ES-I3 (cell line): ENCODE results near the gene DLG2.

Experiments
- H3K36me3 ChIP-seq: 2 replicates; pipeline ENCODE4 v1.6.1; 2013; ENCODE audit warnings: mild to moderate bottlenecking, low read length, control low read depth, moderate library complexity; ENCODE audit not compliant: insufficient read depth
- H3K4me1 ChIP-seq: 2 replicates; pipeline ENCODE4 v1.6.1; 2013; ENCODE audit warnings: mild to moderate bottlenecking, control low read depth, low read length; ENCODE audit not compliant: insufficient read depth
- H3K9ac ChIP-seq: 2 replicates; pipeline ENCODE4 v1.6.1; 2013; ENCODE audit warnings: low read depth, mild to moderate bottlenecking, low read length, moderate library complexity
- H3K9me3 ChIP-seq: 2 replicates; pipeline ENCODE4 v1.6.1; 2013; ENCODE audit warnings: mild to moderate bottlenecking, low read length, moderate library complexity; ENCODE audit not compliant: control insufficient read depth, insufficient read depth

DLG2 gene

DNA sequence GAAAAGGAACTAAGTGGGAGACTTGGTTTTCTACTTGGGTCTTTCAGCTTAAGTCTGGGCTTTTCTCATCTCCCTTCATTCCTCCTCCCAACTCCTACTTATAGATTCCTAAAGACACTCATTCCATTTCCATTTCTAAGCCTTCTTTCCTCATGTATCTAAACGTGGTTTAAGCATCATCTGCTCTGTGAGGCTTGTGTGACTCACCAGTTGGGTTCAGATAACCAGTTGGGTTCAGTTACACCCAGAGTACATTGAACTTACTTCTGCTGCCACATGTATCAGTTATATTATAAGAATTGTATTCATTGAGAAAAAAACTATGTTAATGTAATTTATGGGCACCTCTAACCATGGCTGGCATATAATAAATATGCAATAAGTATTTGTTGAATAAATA lies 1509.8 kb downstream of the DLG2 start:
- Histone ChIP-seq H3K9me3 (no peaks in the 10 kb centered on the region), H3K36me3 (no peaks in the 10 kb centered on the region), H3K4me1 (no peaks in the 10 kb centered on the region), H3K9ac (no peak overlapping the region)

DNA sequence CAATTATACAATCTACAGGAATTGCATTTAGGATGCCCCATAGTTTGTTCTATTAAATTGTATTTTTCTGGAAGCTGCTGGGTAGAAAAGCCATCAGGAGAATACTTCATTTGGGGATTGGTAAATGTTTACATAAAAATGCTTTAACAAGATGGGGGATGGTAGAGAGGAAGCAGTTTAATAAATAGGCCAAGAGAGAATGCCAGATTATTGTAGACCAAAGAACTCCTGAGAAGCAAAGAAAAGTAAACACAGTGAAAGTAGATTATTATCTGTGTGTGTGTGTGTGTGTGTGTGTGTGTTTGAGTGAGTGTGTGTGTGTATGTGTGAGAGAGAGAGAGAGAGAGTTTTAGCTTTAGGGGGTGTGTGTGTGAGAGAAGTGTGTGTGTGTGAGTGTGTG lies 1520.6 kb downstream of the DLG2 start:
- Histone ChIP-seq H3K4me1 (peaks cover 17% of the 10 kb centered on the region), H3K9me3 (no peaks in the 10 kb centered on the region), H3K9ac (no peak overlapping the region), H3K36me3 (no peaks in the 10 kb centered on the region)

DNA sequence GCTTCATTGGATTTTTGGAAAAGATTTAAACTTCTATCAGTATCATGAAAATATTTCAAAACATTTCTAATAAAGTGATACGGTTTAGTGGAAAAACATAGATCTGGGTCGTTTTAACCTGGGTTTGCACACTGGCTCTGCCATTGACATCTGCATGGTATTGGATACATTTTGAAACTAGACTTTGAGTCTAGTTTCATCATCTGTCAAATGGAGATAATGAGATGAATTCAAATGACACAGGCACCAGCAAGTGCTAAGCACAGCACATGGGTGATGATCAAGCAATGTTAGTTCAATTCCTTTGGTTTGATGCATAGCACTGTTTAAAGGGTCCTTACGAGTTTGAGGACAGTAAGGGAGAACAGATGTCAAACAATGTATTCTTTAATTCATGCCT lies 1522.0 kb downstream of the DLG2 start:
- H3K9ac ChIP-seq: no peak overlapping the region

DNA sequence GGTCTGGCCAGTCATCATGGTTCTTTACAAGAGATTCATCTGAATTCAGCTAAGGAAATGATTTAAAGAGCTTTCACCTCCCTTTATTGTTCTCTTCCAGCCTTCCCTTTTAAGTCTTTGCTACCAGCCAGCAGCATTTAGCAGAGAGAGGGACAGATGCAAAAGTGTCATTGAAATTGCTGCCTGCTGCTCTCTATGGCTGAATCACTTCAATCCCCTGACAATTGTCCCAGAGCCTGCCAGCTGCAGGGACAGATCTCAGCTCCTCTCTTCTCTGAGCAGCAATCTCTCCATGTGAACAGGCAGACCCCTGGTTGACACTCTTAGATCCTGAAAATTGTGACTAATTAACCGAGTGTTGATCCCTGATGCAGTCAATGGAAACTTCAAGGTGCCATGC lies 1524.0 kb downstream of the DLG2 start:
- Histone ChIP-seq H3K4me1 (peaks cover 17% of the 10 kb centered on the region), H3K9me3 (no peaks in the 10 kb centered on the region), H3K36me3 (no peaks in the 10 kb centered on the region), H3K9ac (no peak overlapping the region)

More for the DNA sequence above, 1522.0 kb downstream of the DLG2 start:
- H3K4me1 ChIP-seq: peaks cover 17% of the 10 kb centered on the region
- H3K36me3 ChIP-seq: no peaks in the 10 kb centered on the region
- no peaks in the 10 kb centered on the region for H3K9me3 ChIP-seq

DNA sequence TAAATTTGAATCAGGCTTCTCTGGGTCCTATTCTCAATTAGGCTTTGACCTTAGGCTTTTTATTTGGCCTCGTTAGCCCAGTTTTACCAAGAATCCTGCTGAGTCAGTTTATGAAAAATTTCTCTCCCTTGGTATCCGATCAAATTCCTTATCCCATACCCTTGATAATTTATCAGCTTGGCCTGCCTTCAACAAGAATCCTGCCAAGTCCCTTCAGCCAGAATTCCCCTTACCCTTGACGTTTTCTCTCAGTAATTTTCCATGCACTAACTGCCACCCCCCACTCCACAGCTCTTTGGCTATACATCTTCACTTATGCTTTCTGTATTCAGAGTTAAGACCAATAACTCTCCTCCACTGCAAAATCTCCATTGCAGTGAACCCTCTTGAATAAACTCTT lies 1530.0 kb downstream of the DLG2 start:
- H3K4me1 ChIP-seq: no peaks in the 10 kb centered on the region
- H3K36me3 ChIP-seq: no peaks in the 10 kb centered on the region
- no peaks in the 10 kb centered on the region for H3K9me3 ChIP-seq
- H3K9ac ChIP-seq: no peak overlapping the region

DNA sequence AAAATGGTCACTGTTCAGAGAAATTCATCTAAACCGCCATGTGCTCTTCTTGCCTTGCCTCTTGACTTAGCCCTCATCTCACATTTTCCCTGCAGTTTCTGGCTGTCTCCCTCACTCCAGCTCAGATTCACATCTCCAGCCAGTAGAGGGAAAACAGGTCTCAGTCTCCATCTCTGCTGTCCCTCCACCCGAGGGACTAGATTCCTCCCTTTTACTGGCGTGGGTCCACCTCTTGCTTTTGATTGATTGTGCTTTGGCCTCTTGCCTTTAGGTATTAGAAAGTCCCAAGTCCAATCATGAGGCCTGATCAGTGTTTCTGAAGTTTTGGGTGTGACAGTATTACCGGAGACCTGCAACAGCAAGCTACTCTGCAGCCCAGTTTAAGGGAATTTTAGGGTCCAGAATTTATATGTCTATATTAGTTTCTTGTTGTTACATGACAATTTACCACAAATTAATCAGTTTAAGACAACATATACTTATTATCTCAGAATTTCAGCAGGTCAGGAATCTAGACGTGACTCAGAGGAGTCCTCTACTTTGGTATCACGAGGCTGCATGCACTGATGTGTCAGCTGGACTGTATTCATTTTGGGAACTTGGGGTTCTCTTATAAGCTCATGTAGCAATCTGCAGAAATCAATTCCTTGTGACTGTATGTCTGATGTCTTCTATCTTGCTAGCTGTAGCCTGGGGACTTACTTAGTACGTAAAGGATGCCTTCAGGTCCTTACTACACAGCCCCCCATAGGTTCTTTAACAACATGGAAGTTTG lies 1535.7 kb downstream of the DLG2 start:
- Histone ChIP-seq H3K9me3 (no peaks in the 10 kb centered on the region), H3K9ac (no peak overlapping the region), H3K36me3 (no peaks in the 10 kb centered on the region), H3K4me1 (no peaks in the 10 kb centered on the region)

DNA sequence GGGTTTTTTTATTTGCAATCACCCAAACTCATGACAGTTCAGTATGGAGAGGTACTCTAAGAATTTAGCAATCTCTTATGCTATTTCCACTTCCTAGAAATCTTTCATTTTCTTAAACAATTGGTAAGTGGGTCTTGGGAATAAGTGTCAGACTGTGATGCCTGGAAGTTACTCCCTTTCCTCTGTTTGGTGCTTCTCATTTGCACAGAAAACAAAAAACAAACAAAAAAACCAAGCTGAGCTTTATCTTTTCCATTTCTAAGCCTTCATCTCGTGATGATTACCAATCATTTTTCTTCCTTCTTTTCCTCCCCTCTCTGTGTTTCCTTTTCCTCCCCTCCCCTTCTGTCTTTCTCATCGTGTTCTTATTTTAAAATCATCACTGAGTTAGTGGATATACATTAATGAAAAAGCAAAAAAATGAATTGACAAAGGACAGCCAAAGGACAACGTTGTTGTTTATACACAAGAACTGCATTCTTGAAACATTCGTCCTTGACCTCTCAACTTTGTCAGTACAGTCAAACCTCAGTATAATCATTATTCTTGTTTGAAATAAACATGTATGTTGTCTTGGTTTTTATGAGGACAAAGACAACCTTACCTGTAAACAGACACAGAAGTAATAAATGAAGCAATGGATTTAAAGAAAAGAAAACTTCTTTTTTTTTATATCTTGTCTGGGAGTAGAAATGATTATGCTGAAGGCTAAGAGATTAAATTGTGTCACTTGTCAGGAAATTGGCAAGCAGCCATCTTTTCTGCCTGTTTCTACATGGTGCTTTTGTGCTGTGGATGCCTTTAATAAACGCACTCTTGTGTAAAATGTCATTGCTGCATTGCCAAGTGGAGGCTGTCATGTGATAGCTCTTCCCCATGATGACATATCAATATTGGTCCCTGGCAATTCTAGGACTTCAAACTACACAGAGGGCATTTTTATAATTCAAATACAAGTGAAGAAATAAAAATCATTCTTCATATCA lies 1537.8 kb downstream of the DLG2 start:
- H3K36me3 ChIP-seq: no peaks in the 10 kb centered on the region
- H3K9ac ChIP-seq: no peak overlapping the region
- H3K4me1 ChIP-seq: no peaks in the 10 kb centered on the region
- no peaks in the 10 kb centered on the region for H3K9me3 ChIP-seq

DNA sequence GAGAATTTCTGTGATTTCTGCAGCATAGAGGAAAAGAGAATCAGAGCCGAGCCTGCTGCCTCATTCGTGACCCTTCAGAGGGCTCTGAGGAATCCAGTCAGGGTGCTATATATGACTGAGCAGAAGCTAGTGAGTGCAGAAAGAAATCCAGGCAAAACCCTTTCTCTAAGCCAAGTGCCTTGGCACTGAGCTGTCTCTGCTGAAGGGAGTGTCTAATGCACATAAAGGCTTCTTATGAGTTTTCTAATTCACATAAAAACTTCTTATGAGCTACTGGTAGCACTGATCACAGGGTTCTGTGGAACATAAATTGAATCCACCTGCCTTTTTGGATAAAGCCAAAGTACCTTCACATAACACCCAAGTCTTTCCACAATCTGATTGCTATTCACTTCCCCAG lies 1555.3 kb downstream of the DLG2 start:
- Histone ChIP-seq H3K4me1 (no peaks in the 10 kb centered on the region), H3K9ac (no peak overlapping the region), H3K36me3 (no peaks in the 10 kb centered on the region), H3K9me3 (no peaks in the 10 kb centered on the region)

DNA sequence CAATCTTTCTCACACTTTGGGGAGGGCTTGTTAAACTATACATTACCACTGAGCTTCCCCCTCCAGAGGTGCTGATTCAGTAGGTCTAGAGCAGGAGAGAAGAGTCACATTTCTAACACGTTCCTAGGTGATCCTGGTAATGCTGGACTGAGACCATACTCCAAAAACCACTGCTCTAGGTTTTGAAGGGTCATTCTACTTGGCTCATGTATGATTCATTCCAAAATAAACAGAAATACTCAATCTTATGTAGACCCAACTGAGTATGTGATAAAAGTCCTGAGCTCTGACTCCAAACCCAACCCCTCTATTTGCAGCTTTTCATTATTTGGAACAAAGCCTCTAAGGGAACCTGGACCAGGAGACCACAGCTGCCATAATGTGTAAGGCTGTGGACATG lies 1558.1 kb downstream of the DLG2 start:
- no peak overlapping the region for H3K9ac ChIP-seq
- H3K36me3 ChIP-seq: no peaks in the 10 kb centered on the region
- no peaks in the 10 kb centered on the region for H3K9me3 ChIP-seq
- H3K4me1 ChIP-seq: no peaks in the 10 kb centered on the region

DNA sequence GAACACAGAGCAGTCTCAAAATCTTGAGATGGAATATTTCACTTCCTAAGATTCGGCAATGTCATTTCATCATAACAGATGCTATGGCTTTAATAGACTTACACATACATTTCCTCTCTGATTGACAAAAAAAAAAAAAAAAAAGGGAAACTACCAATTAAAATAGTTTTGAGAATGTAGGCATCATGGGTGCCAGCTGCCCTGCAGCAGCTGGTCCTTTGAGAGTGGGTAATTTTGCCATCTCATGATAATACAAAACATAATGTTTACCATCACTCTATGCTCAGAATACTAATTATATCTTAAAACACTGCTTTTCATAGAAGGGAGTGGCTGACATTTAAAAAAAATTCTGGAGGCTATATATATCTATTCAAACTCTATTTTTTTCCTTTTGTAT lies 1565.4 kb downstream of the DLG2 start:
- Histone ChIP-seq H3K9me3 (no peaks in the 10 kb centered on the region), H3K36me3 (no peaks in the 10 kb centered on the region), H3K4me1 (no peaks in the 10 kb centered on the region), H3K9ac (no peak overlapping the region)

DNA sequence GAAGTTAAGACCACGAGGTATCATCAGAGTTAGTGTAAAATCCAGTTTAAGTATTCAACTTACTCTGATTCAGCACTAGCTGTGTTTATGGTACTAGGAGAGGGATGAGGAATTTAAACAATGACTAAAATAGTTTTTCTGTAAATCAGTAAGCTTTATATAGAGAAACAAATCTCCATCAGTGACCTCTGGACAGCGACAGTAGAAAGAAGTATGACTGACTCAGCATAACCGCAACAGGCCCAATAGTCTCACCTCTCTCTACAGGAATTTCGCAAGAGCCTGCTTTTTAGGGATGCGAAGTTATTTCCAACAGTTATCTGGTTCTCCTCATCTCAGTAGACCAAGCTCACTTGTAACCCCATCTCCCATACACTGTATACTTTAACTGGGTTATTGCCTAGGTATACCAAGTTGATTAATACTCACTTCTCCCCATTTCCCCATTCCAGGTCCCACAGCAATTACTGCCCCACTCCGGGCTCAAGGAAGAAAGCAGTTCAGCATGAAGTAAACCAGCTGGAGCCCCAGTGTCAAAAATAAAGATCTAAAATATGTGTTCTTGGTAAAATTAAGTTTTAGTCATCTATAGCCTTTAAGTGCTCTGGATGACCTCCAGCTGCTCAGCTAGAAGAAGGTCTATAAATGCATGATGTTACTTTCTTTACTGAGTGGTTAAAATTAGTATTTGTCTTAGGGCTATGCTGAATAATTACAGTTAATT lies 1570.3 kb downstream of the DLG2 start:
- no peaks in the 10 kb centered on the region for H3K4me1 ChIP-seq
- no peaks in the 10 kb centered on the region for H3K9me3 ChIP-seq
- H3K36me3 ChIP-seq: no peaks in the 10 kb centered on the region
- no peak overlapping the region for H3K9ac ChIP-seq

DNA sequence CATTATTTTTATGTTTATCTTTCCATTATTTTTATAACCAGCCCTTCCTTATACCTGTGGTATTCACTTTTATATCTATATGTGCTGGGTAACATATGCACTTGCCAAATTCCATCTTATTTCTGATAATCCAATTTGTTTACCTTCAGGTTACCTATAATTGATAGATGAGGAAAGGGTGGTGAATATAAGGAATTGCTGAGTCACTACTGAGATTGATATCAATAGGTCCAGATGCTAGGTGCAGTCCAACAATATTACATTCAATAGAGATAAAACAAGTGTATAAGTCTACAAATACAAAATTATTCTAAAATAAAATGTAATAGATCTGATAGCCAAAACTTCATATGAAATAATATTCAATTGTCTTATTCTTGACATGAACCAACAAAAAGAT lies 1582.0 kb downstream of the DLG2 start:
- Histone ChIP-seq H3K36me3 (no peaks in the 10 kb centered on the region), H3K9ac (no peak overlapping the region), H3K9me3 (no peaks in the 10 kb centered on the region), H3K4me1 (no peaks in the 10 kb centered on the region)

DNA sequence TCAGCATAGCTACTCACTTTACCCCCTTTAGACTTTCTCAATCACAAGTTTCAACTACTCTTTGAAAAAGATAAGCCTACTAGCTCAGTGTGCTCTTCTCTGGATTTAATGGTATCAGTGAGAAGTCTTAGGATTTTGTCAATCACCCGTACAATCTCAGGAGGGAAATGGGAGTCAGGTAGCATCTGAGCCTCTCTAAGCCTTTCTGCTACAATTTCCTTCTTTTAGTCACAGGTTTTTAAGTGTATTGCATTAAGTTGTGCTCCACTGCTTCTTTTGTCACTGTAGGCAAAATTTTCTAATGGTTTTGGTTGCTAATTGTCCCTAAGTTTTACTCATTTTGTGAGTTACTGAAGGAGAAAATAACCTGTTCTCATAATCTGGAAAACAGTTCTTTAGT lies 1582.4 kb downstream of the DLG2 start:
- Histone ChIP-seq H3K4me1 (no peaks in the 10 kb centered on the region), H3K36me3 (no peaks in the 10 kb centered on the region), H3K9me3 (no peaks in the 10 kb centered on the region), H3K9ac (no peak overlapping the region)

DNA sequence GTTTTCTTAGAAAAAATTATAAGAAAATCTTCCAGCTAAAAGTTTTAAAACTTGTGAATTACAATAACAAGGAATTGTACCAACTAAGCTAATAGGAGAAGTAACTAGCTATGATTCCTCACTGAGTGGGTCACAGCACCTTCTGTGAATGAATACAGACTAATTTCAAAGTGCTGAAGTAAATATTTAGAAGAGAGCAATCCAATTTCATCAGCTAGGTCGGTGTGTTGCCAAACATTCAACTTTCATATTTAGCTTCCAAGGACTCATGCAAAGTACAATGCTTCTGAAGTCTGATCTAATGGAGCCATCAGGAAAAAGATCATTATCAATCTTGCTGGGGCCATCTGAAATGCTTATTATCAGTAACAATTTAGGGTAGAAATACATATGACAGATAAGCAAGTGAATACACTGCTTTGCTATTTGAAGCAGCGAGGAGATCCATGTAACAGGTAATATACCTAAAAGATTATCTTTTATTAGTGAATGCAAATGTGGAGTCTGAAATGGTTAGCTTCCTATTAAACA lies 1590.4 kb downstream of the DLG2 start:
- H3K9ac ChIP-seq: no peak overlapping the region
- H3K36me3 ChIP-seq: no peaks in the 10 kb centered on the region
- H3K9me3 ChIP-seq: peaks cover 5% of the 10 kb centered on the region; the same call in 1 of the 2 replicates
- H3K4me1 ChIP-seq: no peaks in the 10 kb centered on the region
